BLaER1 (cell line): ENCODE measurements around the gene OBSCN.

Experiments
- H3K27ac ChIP-seq: shearing (Covaris generic); formaldehyde crosslinking; 2 replicates; pipeline ENCODE4 v1.8.1; 2022
- H3K27me3 ChIP-seq: shearing (Covaris generic); formaldehyde crosslinking; 2 replicates; pipeline ENCODE4 v1.8.1; 2022
- H3K36me3 ChIP-seq: shearing (Covaris generic); formaldehyde crosslinking; 2 replicates; pipeline ENCODE4 v1.8.1; 2022
- H3K4me1 ChIP-seq: shearing (Covaris generic); formaldehyde crosslinking; 2 replicates; pipeline ENCODE4 v1.8.1; 2022
- H3K4me2 ChIP-seq: shearing (Covaris generic); formaldehyde crosslinking; 2 replicates; pipeline ENCODE4 v1.8.1; 2022
- H3K4me3 ChIP-seq: shearing (Covaris generic); formaldehyde crosslinking; 2 replicates; pipeline ENCODE4 v1.8.1; 2022
- H3K9ac ChIP-seq: shearing (Covaris generic); formaldehyde crosslinking; 2 replicates; pipeline ENCODE4 v1.8.1; 2022
- H3K9me3 ChIP-seq: shearing (Covaris generic); formaldehyde crosslinking; 2 replicates; pipeline ENCODE4 v1.8.1; 2022
- H4K20me1 ChIP-seq: shearing (Covaris generic); formaldehyde crosslinking; 2 replicates; pipeline ENCODE4 v1.8.1; 2022
- Cebpa-rat ChIP-seq: shearing (Covaris generic); IDR thresholded peaks from 2 replicates; pipeline ENCODE4 v1.8.1; 2022

Gene OBSCN

DNA sequence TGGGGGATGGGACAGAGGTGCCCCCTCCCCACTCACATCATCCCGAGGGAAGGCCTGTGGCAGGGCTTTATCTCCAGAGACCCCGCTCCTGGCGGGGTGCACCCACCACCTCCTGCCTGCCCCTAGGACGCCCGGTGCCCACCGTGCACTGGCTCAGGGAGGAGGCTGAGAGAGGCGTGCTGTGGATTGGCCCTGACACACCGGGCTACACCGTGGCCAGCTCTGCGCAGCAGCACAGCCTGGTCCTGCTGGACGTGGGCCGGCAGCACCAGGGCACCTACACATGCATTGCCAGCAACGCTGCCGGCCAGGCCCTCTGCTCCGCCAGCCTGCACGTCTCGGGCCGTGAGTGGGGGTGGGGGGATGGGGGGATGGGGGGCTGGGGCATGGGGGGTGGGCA, 127.1 kb downstream of the OBSCN start:
- H3K9ac ChIP-seq = no peak overlapping the region
- H3K27ac ChIP-seq = no peak overlapping the region
- peaks cover 2% of the 10 kb centered on the region for H3K4me1 ChIP-seq
- no peaks in the 10 kb centered on the region for H4K20me1 ChIP-seq
- no peak overlapping the region for H3K4me3 ChIP-seq
- no peaks in the 10 kb centered on the region for H3K27me3 ChIP-seq
- no peak overlapping the region for H3K4me2 ChIP-seq
- peaks cover 74% of the 10 kb centered on the region for H3K36me3 ChIP-seq
- TF ChIP-seq Cebpa-rat = no peak
- no peaks in the 10 kb centered on the region for H3K9me3 ChIP-seq

GRCh38 chr1:228335406-228336307, 127.8 kb downstream of the OBSCN start:
- no peaks in the 10 kb centered on the region for H4K20me1 ChIP-seq
- H3K9ac ChIP-seq = no peak overlapping the region
- no peaks in the 10 kb centered on the region for H3K9me3 ChIP-seq
- H3K27ac ChIP-seq = peak overlapping the region; percentile 18; the same call in 1 of the 2 replicates
- no peaks in the 10 kb centered on the region for H3K27me3 ChIP-seq
- no peak overlapping the region for H3K4me2 ChIP-seq
- H3K4me1 ChIP-seq = peaks cover 5% of the 10 kb centered on the region
- no peak overlapping the region for H3K4me3 ChIP-seq
- peaks cover 76% of the 10 kb centered on the region for H3K36me3 ChIP-seq
- TF ChIP-seq Cebpa-rat = no peak

- Histone ChIP-seq H3K27ac (no peak overlapping the region), H3K4me3 (no peak overlapping the region), H3K4me2 (no peak overlapping the region), H3K9me3 (no peaks in the 10 kb centered on the region), H3K9ac (no peak overlapping the region), H4K20me1 (no peaks in the 10 kb centered on the region), H3K27me3 (no peaks in the 10 kb centered on the region), H3K36me3 (peaks cover 76% of the 10 kb centered on the region), H3K4me1 (peaks cover 5% of the 10 kb centered on the region)
- TF ChIP-seq Cebpa-rat = no peak
These were observed 128.6 kb downstream of the OBSCN start for GRCh38 chr1:228336308-228337030.

GRCh38 chr1:228337031-228337564, 129.3 kb downstream of the OBSCN start:
- no peak overlapping the region for H3K9ac ChIP-seq
- H3K27me3 ChIP-seq = no peaks in the 10 kb centered on the region
- no peak for TF ChIP-seq Cebpa-rat
- no peak overlapping the region for H3K4me2 ChIP-seq
- H4K20me1 ChIP-seq = no peaks in the 10 kb centered on the region
- peaks cover 5% of the 10 kb centered on the region for H3K4me1 ChIP-seq
- no peak overlapping the region for H3K27ac ChIP-seq
- no peak overlapping the region for H3K4me3 ChIP-seq
- H3K9me3 ChIP-seq = no peaks in the 10 kb centered on the region
- H3K36me3 ChIP-seq = peaks cover 81% of the 10 kb centered on the region

DNA sequence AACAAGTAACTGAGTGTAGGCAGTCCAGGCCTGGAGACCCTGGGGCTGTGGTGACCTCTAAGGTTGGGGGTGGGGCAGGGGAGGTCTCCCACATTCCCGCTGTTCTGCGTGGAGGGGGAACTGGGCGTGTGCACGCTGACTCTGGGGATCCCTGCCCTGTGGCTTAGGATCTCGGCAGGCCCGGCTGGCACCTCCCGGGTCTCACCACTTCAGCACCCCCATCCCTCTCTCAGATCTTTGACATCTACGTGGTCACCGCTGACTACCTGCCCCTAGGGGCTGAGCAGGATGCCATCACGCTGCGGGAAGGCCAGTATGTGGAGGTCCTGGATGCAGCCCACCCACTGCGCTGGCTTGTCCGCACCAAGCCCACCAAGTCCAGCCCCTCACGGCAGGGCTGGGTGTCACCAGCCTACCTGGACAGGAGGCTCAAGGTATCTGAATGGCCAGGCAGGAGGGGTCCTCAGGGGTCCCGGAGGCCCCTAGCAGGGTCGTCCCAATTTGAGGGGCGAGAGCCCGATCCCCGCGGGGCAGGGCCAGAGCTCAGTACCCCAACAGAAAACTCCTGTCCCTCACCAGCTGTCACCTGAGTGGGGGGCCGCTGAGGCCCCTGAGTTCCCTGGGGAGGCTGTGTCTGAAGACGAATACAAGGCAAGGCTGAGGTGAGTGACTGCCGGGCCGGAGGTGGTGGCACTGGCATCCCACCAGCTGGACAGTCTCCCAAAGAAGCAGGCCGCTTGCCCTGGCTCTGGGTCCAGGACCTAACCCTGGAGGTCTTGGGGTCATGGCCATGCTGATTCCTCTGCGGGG, 130.1 kb downstream of the OBSCN start:
- no peak for TF ChIP-seq Cebpa-rat

DNA sequence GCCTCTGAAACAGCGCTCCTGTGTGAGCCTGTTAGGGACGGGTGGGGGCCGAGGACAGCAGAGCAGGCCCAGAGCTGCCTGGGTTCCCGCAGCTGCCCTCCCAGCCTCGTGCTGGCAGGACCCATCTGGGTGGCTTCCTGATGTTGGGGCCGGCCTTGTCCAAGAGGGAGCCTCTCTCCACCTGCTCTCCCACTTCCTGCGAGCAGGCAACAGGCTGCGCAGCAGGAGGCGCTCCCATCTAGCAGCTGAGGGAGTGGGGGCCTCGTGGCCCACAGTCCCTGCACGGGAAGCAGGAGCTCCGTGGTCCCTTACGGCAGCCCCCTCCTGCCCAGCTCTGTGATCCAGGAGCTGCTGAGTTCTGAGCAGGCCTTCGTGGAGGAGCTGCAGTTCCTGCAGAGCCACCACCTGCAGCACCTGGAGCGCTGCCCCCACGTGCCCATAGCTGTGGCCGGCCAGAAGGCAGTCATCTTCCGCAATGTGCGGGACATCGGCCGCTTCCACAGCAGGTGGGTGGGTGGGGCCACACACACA, 130.7 kb downstream of the OBSCN start:
- peaks cover 83% of the 10 kb centered on the region for H3K36me3 ChIP-seq
- H3K9ac ChIP-seq = no peak overlapping the region
- peaks cover 12% of the 10 kb centered on the region for H3K4me1 ChIP-seq
- no peak overlapping the region for H3K27ac ChIP-seq
- no peaks in the 10 kb centered on the region for H3K27me3 ChIP-seq
- no peaks in the 10 kb centered on the region for H3K9me3 ChIP-seq
- H4K20me1 ChIP-seq = no peaks in the 10 kb centered on the region
- no peak for TF ChIP-seq Cebpa-rat
- H3K4me2 ChIP-seq = no peak overlapping the region
- no peak overlapping the region for H3K4me3 ChIP-seq

More for the DNA sequence above, 130.1 kb downstream of the OBSCN start:
- Histone ChIP-seq H3K9ac (no peak overlapping the region), H3K4me3 (no peak overlapping the region), H3K4me1 (peaks cover 11% of the 10 kb centered on the region), H4K20me1 (no peaks in the 10 kb centered on the region), H3K36me3 (peaks cover 85% of the 10 kb centered on the region), H3K4me2 (no peak overlapping the region), H3K27me3 (no peaks in the 10 kb centered on the region), H3K9me3 (no peaks in the 10 kb centered on the region), H3K27ac (no peak overlapping the region)

DNA sequence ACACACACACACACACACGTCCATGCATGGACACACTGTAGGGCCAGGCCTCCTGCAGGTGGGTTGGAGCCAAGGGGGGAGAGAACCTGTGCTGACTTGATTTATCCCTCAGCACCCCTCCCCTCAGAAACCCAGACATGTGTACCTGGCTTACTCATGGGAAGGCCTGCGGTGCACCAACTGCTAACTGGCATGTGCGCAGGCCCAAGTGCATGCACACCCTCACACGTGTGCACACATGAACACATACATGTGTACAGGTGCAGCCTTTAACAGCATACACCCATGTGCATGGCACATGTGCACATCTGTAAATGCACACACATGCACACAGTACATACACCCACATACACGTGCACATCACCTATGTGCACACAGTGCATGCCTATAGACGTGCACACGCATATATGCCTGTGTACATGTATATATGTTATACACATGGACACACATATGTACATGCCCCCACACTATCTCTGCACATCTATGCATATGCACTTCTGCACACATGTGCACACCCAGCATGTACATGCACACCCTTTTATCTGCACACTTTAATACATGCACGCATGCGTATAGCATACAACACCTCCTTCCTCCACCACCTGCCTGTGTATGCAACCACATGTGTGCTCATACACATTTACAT, 131.3 kb downstream of the OBSCN start:
- Histone ChIP-seq H4K20me1 (no peaks in the 10 kb centered on the region), H3K4me2 (no peak overlapping the region), H3K36me3 (peaks cover 81% of the 10 kb centered on the region), H3K4me1 (peaks cover 12% of the 10 kb centered on the region), H3K27me3 (no peaks in the 10 kb centered on the region), H3K4me3 (no peak overlapping the region), H3K27ac (no peak overlapping the region), H3K9me3 (no peaks in the 10 kb centered on the region), H3K9ac (no peak overlapping the region)
- no peak for TF ChIP-seq Cebpa-rat

DNA sequence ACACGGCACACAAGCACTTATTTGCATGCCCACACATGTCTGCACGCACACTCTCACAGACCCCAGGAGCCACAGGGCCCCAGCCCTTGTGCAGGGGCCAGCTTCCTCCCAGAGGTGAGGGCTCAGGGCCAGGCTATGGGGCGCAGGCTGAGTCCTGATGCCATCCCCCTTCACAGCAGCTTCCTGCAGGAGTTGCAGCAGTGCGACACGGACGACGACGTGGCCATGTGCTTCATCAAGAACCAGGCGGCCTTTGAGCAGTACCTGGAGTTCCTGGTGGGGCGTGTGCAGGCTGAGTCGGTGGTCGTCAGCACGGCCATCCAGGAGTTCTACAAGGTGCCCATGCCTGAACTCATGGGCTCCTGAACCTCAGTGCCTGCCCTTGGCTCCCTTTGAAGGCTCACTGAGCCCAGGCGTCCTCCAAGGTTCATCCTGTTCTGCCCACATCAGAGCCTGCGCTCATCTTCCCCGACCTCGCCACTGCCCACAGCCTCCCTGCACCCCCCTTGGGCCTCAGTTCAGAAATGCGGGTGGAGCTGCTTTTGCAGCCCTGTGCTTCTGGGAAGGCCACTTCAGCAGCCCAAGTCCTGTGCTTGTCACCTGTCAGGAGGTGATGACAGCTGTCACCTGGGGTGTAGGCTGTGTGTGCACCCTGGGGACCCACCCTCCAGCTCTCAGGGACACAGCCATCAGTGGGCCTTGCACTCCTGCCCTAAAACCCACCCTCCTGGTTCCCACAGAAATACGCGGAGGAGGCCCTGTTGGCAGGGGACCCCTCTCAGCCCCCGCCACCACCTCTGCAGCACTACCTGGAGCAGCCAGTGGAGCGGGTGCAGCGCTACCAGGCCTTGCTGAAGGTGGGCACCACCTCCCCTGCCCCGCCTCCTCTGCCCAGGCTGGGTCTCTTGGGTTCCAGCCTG, 132.2 kb downstream of the OBSCN start:
- H3K9me3 ChIP-seq = peaks cover 7% of the 10 kb centered on the region; the same call in 1 of the 2 replicates
- 0 out of 2 replicates have a peak overlapping the region, but pooled peaks have one; percentile 12 for H3K4me2 ChIP-seq
- no peak overlapping the region for H3K4me3 ChIP-seq
- H3K27me3 ChIP-seq = no peaks in the 10 kb centered on the region
- TF ChIP-seq Cebpa-rat = no peak
- H3K36me3 ChIP-seq = peaks cover 79% of the 10 kb centered on the region
- H3K27ac ChIP-seq = no peak overlapping the region
- no peaks in the 10 kb centered on the region for H4K20me1 ChIP-seq
- H3K9ac ChIP-seq = no peak overlapping the region
- H3K4me1 ChIP-seq = peaks cover 12% of the 10 kb centered on the region
